LNCaP clone FGC (cell line): ENCODE measurements around the gene CELF2.

Source experiments
- DNase-seq: peaks from one replicate; pipeline ENCODE4 v3.0.0-alpha.2; 2011; ENCODE audit warnings: low read depth
- H3K4me3 ChIP-seq: 2 replicates; pipeline ENCODE4 v1.5.1; 2011; ENCODE audit warnings: mild to moderate bottlenecking, low read depth, low read length, control low read depth
- CTCF ChIP-seq: IDR thresholded peaks from 2 replicates; pipeline ENCODE4 v1.5.1; 2012; ENCODE audit warnings: mild to moderate bottlenecking; ENCODE audit not compliant: control insufficient read depth, insufficient read depth; ENCODE audit errors: extremely low read depth

The CELF2 gene

GRCh38 chr10:11167233-11167966 lies 149.7 kb downstream of the CELF2 start:
- DNase-seq = no peak
- no peak overlapping the region for H3K4me3 ChIP-seq
- no peak for TF ChIP-seq CTCF

DNA sequence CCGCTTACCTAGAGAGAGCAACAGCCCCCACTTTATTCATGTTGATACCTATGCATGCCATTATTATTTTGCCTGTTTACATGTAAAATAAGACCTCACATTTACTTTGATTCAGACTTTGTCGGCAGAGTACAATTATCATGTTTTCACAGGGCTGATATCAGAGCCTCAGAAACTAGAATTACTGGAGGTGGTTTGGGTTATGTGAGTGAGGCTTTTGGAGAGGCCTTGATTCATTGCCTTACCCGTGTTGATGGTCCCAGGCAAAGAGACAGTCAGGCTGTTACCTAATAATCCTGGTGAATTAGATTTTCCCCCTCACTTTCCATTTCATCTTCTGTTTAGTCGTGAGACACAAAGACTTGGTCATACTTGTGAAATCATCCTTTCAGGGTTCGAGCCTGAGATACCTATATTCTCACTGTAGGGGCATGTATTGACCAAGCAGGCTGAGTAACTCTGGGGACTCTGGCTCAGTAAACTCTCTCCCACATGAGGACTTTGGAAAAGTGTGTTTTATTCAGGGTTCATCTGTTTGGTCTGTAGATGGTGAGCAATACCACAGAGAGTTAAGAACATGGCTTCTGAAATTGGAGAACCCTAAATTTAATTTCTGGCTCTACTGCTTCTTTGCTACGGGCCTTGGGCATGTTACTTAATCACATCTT lies 150.9 kb downstream of the CELF2 start:
- DNase-seq = no peak
- no peak for TF ChIP-seq CTCF
- H3K4me3 ChIP-seq = no peak overlapping the region

- no peak for TF ChIP-seq CTCF
- no peak overlapping the region for H3K4me3 ChIP-seq
- no peak for DNase-seq
Measured at GRCh38 chr10:11169976-11170375, 152.3 kb downstream of the CELF2 start.

DNA sequence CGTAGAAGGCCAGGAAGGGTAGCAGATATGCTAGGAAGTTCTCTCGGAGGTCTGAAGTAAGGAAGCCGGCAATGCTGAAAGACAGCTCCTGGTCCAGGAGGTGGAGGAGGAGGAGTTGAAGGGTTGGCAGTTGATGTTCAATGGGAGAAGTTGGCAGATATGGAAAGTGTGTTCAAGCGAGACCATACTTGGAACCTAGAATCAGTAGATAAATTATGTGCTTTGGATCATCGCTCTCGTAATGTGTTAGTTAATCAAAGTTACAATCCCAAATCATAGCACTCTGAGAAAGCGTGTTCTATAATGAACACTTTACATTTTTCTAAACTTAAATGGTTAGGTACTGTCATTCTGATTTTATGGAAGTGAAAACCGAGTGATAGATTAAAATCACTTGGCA lies 152.9 kb downstream of the CELF2 start:
- no peak for TF ChIP-seq CTCF
- H3K4me3 ChIP-seq = no peak overlapping the region
- DNase-seq = no peak

DNA sequence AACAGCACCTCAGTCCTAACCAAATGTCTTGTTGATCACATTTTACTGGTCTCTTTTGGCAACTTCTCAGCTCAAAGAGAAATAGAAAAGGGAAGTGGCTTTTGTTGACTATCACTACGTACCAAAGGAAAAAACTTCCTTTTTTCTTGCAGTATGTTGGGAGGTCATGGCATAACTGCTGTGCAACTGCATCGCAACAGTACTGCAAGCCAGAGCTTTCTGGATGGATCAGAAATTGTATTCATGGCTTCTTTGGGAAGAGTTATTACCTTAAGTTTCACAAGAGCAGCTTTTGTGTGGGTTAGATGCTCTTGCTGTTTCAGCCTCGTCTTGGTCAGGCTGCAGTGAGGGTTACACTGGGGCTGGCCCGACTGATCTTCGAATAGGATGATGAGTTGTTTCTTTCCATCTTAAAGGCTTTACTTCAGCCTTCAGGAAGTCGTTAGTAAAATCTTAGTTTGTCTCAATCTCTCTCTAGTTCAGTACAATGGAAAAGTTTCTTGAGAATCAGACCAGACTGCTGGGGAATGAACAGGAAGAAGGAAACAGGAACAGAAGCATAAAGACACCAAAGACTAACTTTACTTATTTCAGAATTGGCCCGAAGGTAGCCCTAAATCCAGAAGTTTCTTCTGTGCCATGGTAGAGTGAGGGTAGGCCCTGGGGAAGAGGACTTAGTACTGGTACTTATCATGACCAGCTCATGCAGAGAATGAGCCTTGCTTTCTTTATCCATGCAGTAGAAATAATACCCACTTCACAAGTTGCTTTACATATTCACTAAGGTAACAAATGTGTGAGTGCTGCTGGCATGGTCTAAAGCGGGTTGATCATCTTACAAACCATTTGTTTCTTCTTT lies 153.6 kb downstream of the CELF2 start:
- DNase-seq = no peak
- no peak overlapping the region for H3K4me3 ChIP-seq
- TF ChIP-seq CTCF = no peak

GRCh38 chr10:11173042-11173441 lies 155.4 kb downstream of the CELF2 start:
- DNase-seq = no peak
- no peak for TF ChIP-seq CTCF
- H3K4me3 ChIP-seq = no peak overlapping the region
